HUES48 (cell line): ENCODE results near the gene FUT8.

ENCODE experiments used
- H3K27ac ChIP-seq: one replicate; pipeline ENCODE4 v1.7.0; 2013; ENCODE audit warnings: low read depth, low read length, inconsistent platforms
- H3K27me3 ChIP-seq: 2 replicates; pipeline ENCODE4 v1.6.1; 2013; ENCODE audit warnings: mild to moderate bottlenecking, low read length; ENCODE audit not compliant: control insufficient read depth, insufficient read depth
- H3K36me3 ChIP-seq: 2 replicates; pipeline ENCODE4 v1.6.1; 2013; ENCODE audit warnings: low read length; ENCODE audit not compliant: control insufficient read depth, insufficient read depth
- H3K4me1 ChIP-seq: 2 replicates; pipeline ENCODE4 v1.6.1; 2013; ENCODE audit warnings: mild to moderate bottlenecking, low read length; ENCODE audit not compliant: control insufficient read depth, insufficient read depth
- H3K4me3 ChIP-seq: 2 replicates; pipeline ENCODE4 v1.5.1; 2013; ENCODE audit warnings: mild to moderate bottlenecking, low read depth, low read length
- H3K9ac ChIP-seq: 2 replicates; pipeline ENCODE4 v1.6.1; 2013; ENCODE audit warnings: mild to moderate bottlenecking, low read depth, low read length, moderate library complexity
- H3K9me3 ChIP-seq: 2 replicates; pipeline ENCODE4 v1.6.1; 2013; ENCODE audit warnings: low read length; ENCODE audit not compliant: control insufficient read depth, insufficient read depth

FUT8 gene

DNA sequence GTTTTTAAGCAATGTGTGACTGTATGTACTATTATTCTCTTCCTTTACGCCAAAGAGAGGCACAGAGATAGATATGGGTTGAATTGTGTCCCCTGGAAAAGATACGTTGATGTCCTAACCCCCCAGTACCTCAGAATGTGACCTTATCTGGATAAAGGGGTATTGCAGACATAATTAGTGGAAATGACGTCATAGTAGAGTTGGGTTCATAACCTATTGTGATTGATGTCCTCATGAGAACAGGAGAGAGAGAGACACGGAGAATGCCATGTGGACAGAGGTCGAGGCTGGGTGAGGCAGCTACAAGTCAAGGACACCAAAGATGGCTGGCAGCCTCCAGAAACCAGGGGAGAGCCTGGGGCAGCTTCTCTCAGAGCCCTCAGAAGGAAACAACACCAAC, 376.3 kb downstream of the FUT8 start:
- no peaks in the 10 kb centered on the region for H3K27me3 ChIP-seq
- no peaks in the 10 kb centered on the region for H3K36me3 ChIP-seq
- no peak overlapping the region for H3K27ac ChIP-seq
- H3K9ac ChIP-seq = no peak overlapping the region
- H3K4me1 ChIP-seq = peaks cover 4% of the 10 kb centered on the region; the same call in 1 of the 2 replicates
- no peak overlapping the region for H3K4me3 ChIP-seq
- H3K9me3 ChIP-seq = no peaks in the 10 kb centered on the region

DNA sequence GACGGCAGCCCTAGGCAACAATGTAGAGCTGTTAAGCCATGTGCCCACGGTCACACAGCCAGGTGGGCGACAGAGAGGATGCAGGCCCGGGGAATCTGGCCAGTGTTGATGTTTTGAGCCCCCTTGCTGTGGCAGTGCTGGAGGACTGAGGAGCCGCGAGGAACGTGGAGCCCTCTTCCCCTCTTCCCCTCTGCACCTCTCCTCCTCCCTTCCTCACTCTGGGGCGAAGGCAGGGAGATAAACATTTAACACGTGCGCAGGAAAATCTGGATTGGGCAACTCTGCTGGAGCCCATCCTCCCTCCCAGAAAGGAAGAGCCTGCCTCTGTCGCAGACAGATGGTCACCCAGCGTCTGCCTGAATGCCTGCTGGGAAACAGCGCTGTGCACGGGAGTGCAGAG, 376.8 kb downstream of the FUT8 start:
- H3K4me3 ChIP-seq = no peak overlapping the region
- H3K27ac ChIP-seq = no peak overlapping the region
- peaks cover 4% of the 10 kb centered on the region; the same call in 1 of the 2 replicates for H3K4me1 ChIP-seq
- H3K27me3 ChIP-seq = no peaks in the 10 kb centered on the region
- no peaks in the 10 kb centered on the region for H3K36me3 ChIP-seq
- H3K9me3 ChIP-seq = no peaks in the 10 kb centered on the region
- H3K9ac ChIP-seq = no peak overlapping the region

DNA sequence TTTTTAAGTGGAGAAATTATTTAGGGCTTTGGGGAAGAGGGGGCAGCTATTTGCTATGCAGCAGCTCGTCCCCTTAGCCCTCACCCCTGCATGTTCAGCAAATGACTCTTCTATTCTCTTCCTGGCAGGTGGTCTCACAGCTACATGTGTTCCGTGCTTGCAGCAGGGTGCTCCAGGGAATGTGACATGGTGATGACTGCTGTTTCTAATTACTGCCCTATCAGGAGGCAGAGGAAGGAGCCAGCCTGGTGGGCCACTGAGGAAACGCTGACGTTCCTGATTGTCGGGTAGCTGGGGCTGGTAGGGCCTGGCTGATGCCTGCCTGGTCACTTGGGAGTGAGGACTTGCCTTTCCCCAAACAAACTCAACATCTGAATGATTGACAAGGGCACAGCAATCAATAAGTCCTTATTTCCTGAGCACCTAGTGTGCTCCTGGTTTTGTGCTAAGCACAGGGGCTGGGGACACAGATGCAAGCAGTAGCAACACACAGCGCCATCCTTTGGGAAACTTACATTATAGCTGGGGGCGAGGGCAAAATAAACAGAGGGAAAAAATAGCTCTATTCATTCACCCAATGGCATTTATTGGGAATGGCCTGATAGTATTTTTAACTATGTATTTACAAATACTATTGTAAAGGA, 377.8 kb downstream of the FUT8 start:
- no peaks in the 10 kb centered on the region for H3K9me3 ChIP-seq
- no peak overlapping the region for H3K9ac ChIP-seq
- no peak overlapping the region for H3K27ac ChIP-seq
- no peak overlapping the region for H3K4me3 ChIP-seq
- H3K4me1 ChIP-seq = peaks cover 4% of the 10 kb centered on the region; the same call in 1 of the 2 replicates
- no peaks in the 10 kb centered on the region for H3K27me3 ChIP-seq
- no peaks in the 10 kb centered on the region for H3K36me3 ChIP-seq

DNA sequence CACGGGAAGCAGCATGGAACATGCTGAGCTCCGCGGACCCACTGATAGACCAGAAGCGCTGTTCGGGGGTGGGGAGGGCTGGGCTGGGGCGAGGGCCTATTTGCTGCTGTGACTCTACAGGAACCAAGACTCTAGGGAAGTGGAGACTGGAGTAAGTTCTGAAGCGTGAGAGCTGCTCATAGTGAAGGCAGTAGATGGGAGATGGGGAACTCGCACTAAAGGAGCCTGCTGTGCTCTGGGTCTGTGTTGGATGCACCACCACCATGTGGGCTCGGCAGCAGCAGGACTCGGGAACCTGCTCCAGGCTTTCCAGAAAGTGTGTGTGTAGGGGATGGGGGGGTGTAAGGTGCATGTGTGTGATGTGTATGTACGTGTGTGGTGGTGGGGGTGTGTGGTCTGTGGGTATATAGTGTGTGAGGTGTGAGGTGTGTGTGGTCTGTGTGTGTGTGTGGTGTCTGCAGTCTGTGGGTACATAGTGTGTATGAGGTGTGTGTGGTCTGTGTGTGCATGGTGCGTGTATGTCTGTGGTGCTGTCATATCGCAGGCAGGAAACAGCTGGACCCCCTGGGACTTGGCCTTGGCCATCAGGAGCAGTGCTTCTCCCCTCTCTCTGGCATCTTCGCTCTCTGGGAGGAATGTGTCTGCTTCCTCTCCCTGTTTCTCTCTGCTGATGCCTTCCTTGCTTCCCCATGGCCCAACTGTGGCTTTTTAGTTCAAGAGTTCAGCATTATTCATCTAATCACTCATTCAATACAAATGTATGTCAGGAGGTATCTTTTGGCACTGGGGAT, 378.9 kb downstream of the FUT8 start:
- Histone ChIP-seq H3K36me3 (no peaks in the 10 kb centered on the region), H3K4me3 (no peak overlapping the region), H3K27me3 (no peaks in the 10 kb centered on the region), H3K27ac (no peak overlapping the region), H3K9ac (no peak overlapping the region), H3K9me3 (no peaks in the 10 kb centered on the region), H3K4me1 (peaks cover 4% of the 10 kb centered on the region; the same call in 1 of the 2 replicates)

DNA sequence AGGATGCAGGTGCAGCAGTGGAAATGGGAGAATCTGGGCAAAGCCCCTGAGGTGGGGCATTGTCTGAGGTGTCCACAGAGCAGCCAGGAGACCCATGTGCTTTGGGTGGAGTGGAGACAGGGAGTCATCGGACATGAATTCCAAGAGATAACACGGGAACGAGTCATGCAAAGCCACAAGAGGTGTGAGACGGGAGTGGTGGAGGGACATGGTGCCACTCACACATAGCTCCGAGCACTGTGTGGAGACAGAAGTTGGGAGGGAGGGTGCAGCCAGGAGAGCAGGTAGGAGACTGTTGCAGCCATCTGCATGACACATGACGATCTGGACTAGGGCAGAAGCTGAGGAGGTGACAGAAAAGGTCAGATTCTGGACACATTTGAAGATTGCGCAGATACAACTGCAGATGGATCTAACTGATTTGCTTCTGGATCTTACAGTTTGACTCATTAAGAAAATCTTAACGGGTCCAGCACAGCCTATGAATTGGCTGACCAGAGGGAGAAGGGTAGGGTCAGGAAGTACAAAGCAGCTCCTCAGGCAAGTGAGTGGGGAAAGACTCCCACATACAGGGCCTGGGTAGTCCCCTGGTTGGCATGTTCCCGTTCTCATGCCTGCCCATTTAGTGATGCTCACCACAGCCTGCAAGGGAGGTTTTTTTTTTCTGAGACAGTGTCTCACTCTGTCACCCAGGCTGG, 379.8 kb downstream of the FUT8 start:
- H3K9me3 ChIP-seq = no peaks in the 10 kb centered on the region
- no peaks in the 10 kb centered on the region for H3K27me3 ChIP-seq
- no peaks in the 10 kb centered on the region for H3K36me3 ChIP-seq
- H3K4me1 ChIP-seq = peaks cover 4% of the 10 kb centered on the region; the same call in 1 of the 2 replicates
- H3K9ac ChIP-seq = no peak overlapping the region
- H3K4me3 ChIP-seq = no peak overlapping the region
- H3K27ac ChIP-seq = no peak overlapping the region
